Gastroesophageal sphincter (tissue), 3 donors: ENCODE measurements around the gene FTCD.

Source experiments
- CTCF ChIP-seq, 4 experiments: fragments of 200-600 bp in 2 of 4; fragments of 450-650 bp in 2 of 4; sonication (generic) in 1 of 4; IDR thresholded peaks; one replicate each; pipeline ENCODE4 v1.5.1; 2017 to 2019; ENCODE audit warnings: antibody characterized with exemption in 4 of 4, mild to moderate bottlenecking in 2 of 4, moderate library complexity in 2 of 4
- EP300 ChIP-seq: sonication (generic); formaldehyde crosslinking; IDR thresholded peaks from one replicate; pipeline ENCODE4 v1.6.1; 2017; ENCODE audit warnings: antibody characterized with exemption, mild to moderate bottlenecking

GRCh38 chr21:46196733-46197132, 41.4 kb upstream of the FTCD start:
- no peak for TF ChIP-seq CTCF (IDR thresholded peaks at IDR 0.05)
- TF ChIP-seq EP300: no peak
